IMR-90 (cell line): ENCODE measurements around the gene C1QL1. TPM values are rescaled to one million over a fixed set of nuclear protein-coding genes. Genes with fewer than 3 reads are reported as not detected.

Experiments used
- ATAC-seq: fragments of 200-7000 bp; cut with Tn5 transposase; 2 replicates; pipeline ENCODE4 v1.9.1; 2020; ENCODE audit warnings: low read depth, mild to moderate bottlenecking, moderate library complexity
- BruUV-seq: library from RNA; stranded (reverse); fragments of 400-500 nt; replicated peaks from 2 replicates; lab custom pipeline; 2021; lab: Mats Ljungman, UMichigan
- CTCF ChIA-PET: fragments of 300-600 bp; formaldehyde crosslinking; extraction: SDS; loops from one replicate; lab custom pipeline; 2021; ENCODE audit warnings: antibody characterized with exemption; lab: Yijun Ruan, JAX
- POLR2A ChIA-PET: fragments of 300-600 bp; sonication (Branson Sonifier 250); formaldehyde crosslinking; loops from one replicate; lab custom pipeline; 2022; ENCODE audit warnings: antibody characterized with exemption; ENCODE audit not compliant: unreplicated experiment; lab: Charles Lee
- DNase-seq: peaks from one replicate; pipeline ENCODE4 v3.0.0; 2013
- H2AFZ ChIP-seq: replicated peaks from 2 replicates; pipeline ENCODE3; 2013; ENCODE audit warnings: low read length, mild to moderate bottlenecking; ENCODE audit not compliant: poor library complexity
- H2AK5ac ChIP-seq: 2 replicates; pipeline ENCODE4 v1.6.1; 2013; ENCODE audit warnings: low read depth, low read length, inconsistent platforms
- H2AK9ac ChIP-seq: replicated peaks from 2 replicates; pipeline ENCODE3; 2013; ENCODE audit warnings: mild to moderate bottlenecking, low read depth, low read length, moderate library complexity; ENCODE audit not compliant: poor library complexity
- H2BK120ac ChIP-seq: 2 replicates; pipeline ENCODE4 v1.6.1; 2013; ENCODE audit warnings: low read depth, low read length, inconsistent platforms
- H2BK15ac ChIP-seq: 3 replicates; pipeline ENCODE4 v1.6.1; 2013; ENCODE audit warnings: low read depth, low read length, inconsistent platforms
- H2BK20ac ChIP-seq: 2 replicates; pipeline ENCODE4 v1.6.1; 2013; ENCODE audit warnings: low read depth, mild to moderate bottlenecking, inconsistent platforms, low read length, moderate library complexity
- H2BK5ac ChIP-seq: 2 replicates; pipeline ENCODE4 v1.6.1; 2013; ENCODE audit warnings: mild to moderate bottlenecking, low read depth, low read length, inconsistent platforms; ENCODE audit not compliant: poor library complexity, severe bottlenecking
- H3K14ac ChIP-seq: replicated peaks from 2 replicates; pipeline ENCODE4 v1.6.1; 2013; ENCODE audit warnings: low read depth, low read length, inconsistent platforms
- H3K18ac ChIP-seq: 2 replicates; pipeline ENCODE4 v1.6.1; 2013; ENCODE audit warnings: low read depth, low read length, control low read depth
- H3K23ac ChIP-seq: 2 replicates; pipeline ENCODE4 v1.6.1; 2013; ENCODE audit warnings: low read depth, low read length, inconsistent platforms
- H3K27ac ChIP-seq: 2 replicates; pipeline ENCODE4 v1.5.1; 2013; ENCODE audit warnings: mild to moderate bottlenecking, control low read depth, low read length; ENCODE audit not compliant: insufficient read depth
- H3K27me3 ChIP-seq: 2 replicates; pipeline ENCODE4 v1.6.1; 2013; ENCODE audit warnings: low read length; ENCODE audit not compliant: control insufficient read depth, insufficient read depth
- H3K36me3 ChIP-seq: 2 replicates; pipeline ENCODE4 v1.6.1; 2013; ENCODE audit warnings: low read length, mixed read lengths; ENCODE audit not compliant: control insufficient read depth, insufficient read depth
- H3K4ac ChIP-seq: 2 replicates; pipeline ENCODE4 v1.6.1; 2013; ENCODE audit warnings: low read depth, low read length, inconsistent platforms
- H3K4me1 ChIP-seq: 2 replicates; pipeline ENCODE4 v1.6.1; 2013; ENCODE audit warnings: low read length, mixed read lengths; ENCODE audit not compliant: control insufficient read depth, insufficient read depth
- H3K4me2 ChIP-seq: 2 replicates; pipeline ENCODE4 v1.6.1; 2013; ENCODE audit warnings: low read depth, mild to moderate bottlenecking, control low read depth, low read length, moderate library complexity
- H3K4me3 ChIP-seq: 2 replicates; pipeline ENCODE4 v1.5.1; 2013; ENCODE audit warnings: low read depth, mild to moderate bottlenecking, control low read depth, low read length, moderate library complexity; ENCODE audit not compliant: insufficient read depth
- H3K56ac ChIP-seq: 2 replicates; pipeline ENCODE4 v1.6.1; 2013; ENCODE audit warnings: low read length, inconsistent platforms; ENCODE audit not compliant: insufficient read depth; ENCODE audit errors: extremely low read depth
- H3K79me1 ChIP-seq, 2 experiments: 2 replicates each; pipeline ENCODE4 v1.6.1; 2013; ENCODE audit warnings: low read length in 2 of 2, inconsistent platforms in 1 of 2, low read depth in 1 of 2
- H3K9ac ChIP-seq: 2 replicates; pipeline ENCODE4 v1.6.1; 2013; ENCODE audit warnings: low read depth, low read length, control low read depth
- H3K9me1 ChIP-seq: 2 replicates; pipeline ENCODE4 v1.6.1; 2013; ENCODE audit warnings: low read length, inconsistent platforms; ENCODE audit not compliant: insufficient read depth
- H3K9me3 ChIP-seq: 2 replicates; pipeline ENCODE4 v1.6.1; 2013; ENCODE audit warnings: low read length; ENCODE audit not compliant: control insufficient read depth, insufficient read depth
- H4K20me1 ChIP-seq: 2 replicates; pipeline ENCODE4 v1.6.1; 2013; ENCODE audit warnings: low read length, inconsistent platforms; ENCODE audit not compliant: insufficient read depth
- H4K5ac ChIP-seq: 2 replicates; pipeline ENCODE4 v1.6.1; 2013; ENCODE audit warnings: mild to moderate bottlenecking, low read depth, low read length, control low read depth
- H4K8ac ChIP-seq, 2 experiments: 2 replicates each; pipeline ENCODE4 v1.6.1; 2013; ENCODE audit warnings: low read depth in 2 of 2, low read length in 2 of 2, control low read depth in 1 of 2, inconsistent platforms in 1 of 2
- H4K91ac ChIP-seq: 2 replicates; pipeline ENCODE4 v1.6.1; 2013; ENCODE audit warnings: low read depth, low read length, inconsistent platforms; ENCODE audit not compliant: insufficient read depth
- BHLHE40 ChIP-seq: fragments of 150-350 bp; IDR thresholded peaks from 2 replicates; pipeline ENCODE4 v1.6.1; 2016; ENCODE audit warnings: mild to moderate bottlenecking, low read depth, low read length
- CEBPB ChIP-seq: IDR thresholded peaks from 2 replicates; pipeline ENCODE4 v1.6.1; 2012; ENCODE audit warnings: low read depth, low read length, improper control_type of control experiment
- MAZ ChIP-seq: IDR thresholded peaks from 2 replicates; pipeline ENCODE4 v1.6.1; 2012; ENCODE audit warnings: low read depth, mild to moderate bottlenecking, low read length, improper control_type of control experiment, moderate library complexity, borderline replicate concordance
- RAD21 ChIP-seq: IDR thresholded peaks from 2 replicates; pipeline ENCODE4 v1.6.1; 2012; ENCODE audit warnings: low read length, improper control_type of control experiment
- RCOR1 ChIP-seq: IDR thresholded peaks from 2 replicates; pipeline ENCODE4 v1.6.1; 2012; ENCODE audit warnings: mild to moderate bottlenecking, low read length, improper control_type of control experiment; ENCODE audit not compliant: insufficient replicate concordance
- WGBS, 2 experiments: methylation state at CpG; one replicate each; pipeline versions ENCODE4 v1.1.5 to v1.1.7; 2013; ENCODE audit warnings: missing lambda C conversion rate in 2 of 2; ENCODE audit not compliant: insufficient read length in 1 of 2; ENCODE audit errors: extremely low coverage in 2 of 2; 5-methylcytosine and 5-hydroxymethylcytosine counted together
- dilution Hi-C: fragments of 300-500 bp; cut with HindIII; formaldehyde crosslinking; loops from one replicate; pipeline ENCODE4 v1.14.3; 2018; ENCODE audit warnings: low sequenced_read_pairs; ENCODE audit not compliant: unreplicated experiment
- in situ Hi-C: fragments of 300-500 bp; cut with MboI; formaldehyde crosslinking; loops from 3 replicates; pipeline ENCODE4 v1.14.3; 2019; ENCODE audit warnings: low sequenced_read_pairs, inconsistent platforms, mixed read lengths
- intact Hi-C: fragments of 100-400 bp; cut with micrococcal nuclease; formaldehyde crosslinking; loops from 2 replicates; pipeline ENCODE4 v1.10.0; 2022
- polyA plus RNA-seq, 3 experiments: library from polyadenylated mRNA; depleted of rRNA; stranded (reverse); fragments of >200 nt; gene quantifications; 2 replicates each; pipeline ENCODE4 v1.2.3, GENCODE V29; 2012; ENCODE audit warnings: low replicate concordance in 1 of 3
- total RNA-seq: library from RNA; depleted of rRNA; stranded (reverse); fragments of >200 nt; gene quantifications from 2 replicates; pipeline ENCODE4 v1.2.3, GENCODE V29; 2012
- TF ChIP-seq, protein P1 (sequence below): conservative IDR thresholded peaks from 2 replicates; pipeline ENCODE4 v1.5.1; 2012; ENCODE audit warnings: mild to moderate bottlenecking, low read depth, low read length, improper control_type of control experiment
- TF ChIP-seq, protein P2 (sequence below): fragments of 150-350 bp; IDR thresholded peaks from 2 replicates; pipeline ENCODE4 v1.6.1; 2016; ENCODE audit warnings: low read depth, mild to moderate bottlenecking, low read length, moderate library complexity, borderline replicate concordance

The C1QL1 gene
- total and polyA plus RNA-seq, 2 of the 4 experiments (the other 2 are of a cell fraction), result 0.18 to 0.84 TPM

DNA sequence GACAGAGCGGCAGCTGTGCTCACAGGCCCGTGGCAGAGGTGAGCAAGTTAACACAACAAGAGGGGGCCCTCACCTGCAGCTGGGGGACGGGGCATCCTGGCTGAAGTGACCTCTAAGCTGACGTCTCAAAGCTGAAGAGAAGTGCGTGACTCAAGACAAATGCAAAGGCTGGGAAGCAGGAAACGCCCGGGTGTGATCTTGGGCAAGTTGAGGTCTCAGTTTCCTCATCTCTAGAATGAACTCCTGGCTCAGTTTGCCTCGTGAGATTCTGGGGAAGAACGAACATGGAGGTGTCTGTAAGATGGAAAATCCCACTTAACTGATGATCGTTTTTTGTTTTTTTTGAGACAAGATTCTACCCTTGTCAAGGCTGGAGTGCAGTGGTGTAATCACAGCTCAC, 40.1 kb upstream of the C1QL1 start:
- peak overlapping the region; percentile 11 for H2AFZ ChIP-seq
- no peaks in the 10 kb centered on the region for H3K9me3 ChIP-seq
- no peak overlapping the region for H3K9ac ChIP-seq
- 80% methylated on average over 3 of the region's 10 CpGs; no CpG with 5 or more reads in 1 of the 2 experiments for WGBS, 2 experiments
- no peak overlapping the region for H4K91ac ChIP-seq
- no peak overlapping the region for H4K8ac ChIP-seq
- H4K20me1 ChIP-seq, result no peaks in the 10 kb centered on the region
- H2AK5ac ChIP-seq, result no peak overlapping the region
- no peak overlapping the region for H3K56ac ChIP-seq
- intact Hi-C loops, result no loop called here
- CTCF ChIA-PET, result no interaction called here
- no peak overlapping the region for H3K27ac ChIP-seq
- no peak overlapping the region for H3K4me3 ChIP-seq
- in situ Hi-C loops, result no loop called here
- no peak overlapping the region for H2AK9ac ChIP-seq
- no peak overlapping the region for H2BK20ac ChIP-seq
- no peak overlapping the region for H3K14ac ChIP-seq
- peaks cover 6% of the 10 kb centered on the region; the same call in 1 of the 2 replicates for H3K4me1 ChIP-seq
- H3K4ac ChIP-seq, result no peak overlapping the region
- no peak overlapping the region for H2BK5ac ChIP-seq
- H3K23ac ChIP-seq, result no peak overlapping the region
- no peak for TF ChIP-seq RCOR1
- TF ChIP-seq, protein P1, sequence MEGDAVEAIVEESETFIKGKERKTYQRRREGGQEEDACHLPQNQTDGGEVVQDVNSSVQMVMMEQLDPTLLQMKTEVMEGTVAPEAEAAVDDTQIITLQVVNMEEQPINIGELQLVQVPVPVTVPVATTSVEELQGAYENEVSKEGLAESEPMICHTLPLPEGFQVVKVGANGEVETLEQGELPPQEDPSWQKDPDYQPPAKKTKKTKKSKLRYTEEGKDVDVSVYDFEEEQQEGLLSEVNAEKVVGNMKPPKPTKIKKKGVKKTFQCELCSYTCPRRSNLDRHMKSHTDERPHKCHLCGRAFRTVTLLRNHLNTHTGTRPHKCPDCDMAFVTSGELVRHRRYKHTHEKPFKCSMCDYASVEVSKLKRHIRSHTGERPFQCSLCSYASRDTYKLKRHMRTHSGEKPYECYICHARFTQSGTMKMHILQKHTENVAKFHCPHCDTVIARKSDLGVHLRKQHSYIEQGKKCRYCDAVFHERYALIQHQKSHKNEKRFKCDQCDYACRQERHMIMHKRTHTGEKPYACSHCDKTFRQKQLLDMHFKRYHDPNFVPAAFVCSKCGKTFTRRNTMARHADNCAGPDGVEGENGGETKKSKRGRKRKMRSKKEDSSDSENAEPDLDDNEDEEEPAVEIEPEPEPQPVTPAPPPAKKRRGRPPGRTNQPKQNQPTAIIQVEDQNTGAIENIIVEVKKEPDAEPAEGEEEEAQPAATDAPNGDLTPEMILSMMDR, result no peak
- no peak for TF ChIP-seq RAD21
- no peak for TF ChIP-seq CEBPB
- TF ChIP-seq MAZ, result no peak
- TF ChIP-seq BHLHE40, result no peak
- TF ChIP-seq, protein P2, sequence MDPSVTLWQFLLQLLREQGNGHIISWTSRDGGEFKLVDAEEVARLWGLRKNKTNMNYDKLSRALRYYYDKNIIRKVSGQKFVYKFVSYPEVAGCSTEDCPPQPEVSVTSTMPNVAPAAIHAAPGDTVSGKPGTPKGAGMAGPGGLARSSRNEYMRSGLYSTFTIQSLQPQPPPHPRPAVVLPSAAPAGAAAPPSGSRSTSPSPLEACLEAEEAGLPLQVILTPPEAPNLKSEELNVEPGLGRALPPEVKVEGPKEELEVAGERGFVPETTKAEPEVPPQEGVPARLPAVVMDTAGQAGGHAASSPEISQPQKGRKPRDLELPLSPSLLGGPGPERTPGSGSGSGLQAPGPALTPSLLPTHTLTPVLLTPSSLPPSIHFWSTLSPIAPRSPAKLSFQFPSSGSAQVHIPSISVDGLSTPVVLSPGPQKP, result no peak
- no peaks in the 10 kb centered on the region for H3K36me3 ChIP-seq
- no peak overlapping the region for H2BK120ac ChIP-seq
- H3K18ac ChIP-seq, result no peak overlapping the region
- H4K5ac ChIP-seq, result no peak overlapping the region
- no TSS peak for BruUV-seq
- ATAC-seq (no peak), DNase-seq (no peak)
- POLR2A ChIA-PET, result no interaction called here
- no peak overlapping the region for H3K4me2 ChIP-seq
- H2BK15ac ChIP-seq, result no peak overlapping the region
- no peaks in the 10 kb centered on the region for H3K79me1 ChIP-seq
- no peaks in the 10 kb centered on the region; the same call in 1 of the 2 replicates for H3K9me1 ChIP-seq
- H3K27me3 ChIP-seq, result peaks cover 32% of the 10 kb centered on the region
- dilution Hi-C loops, result no loop called here
